ENCODE measurements around the gene SEMA3B. TPM values are rescaled to one million over a fixed set of nuclear protein-coding genes. Genes with fewer than 3 reads are reported as not detected.
A peak's percentile ranks its signal among the peaks of the same experiment; 100 is the strongest.
"Not testable (repeated sequence)": the region's sequence is repeated elsewhere in the genome, so short reads cannot be mapped to it uniquely, and the experiment has no call there.

SEMA3B gene
- total and polyA plus RNA-seq, 5 experiments from 2014 or later, result 0.09 to 1.1 (median 1.0) TPM; not detected in 2

GRCh38 chr3:50298836-50299637, 30.1 kb downstream of the SEMA3B start, which contains the start of the genes HYAL3 and NAA80:
TSS of gene HYAL3 (minus strand) at chr3:50299405. CDS start at chr3:50295602, 3,803 bp downstream.
TSS of gene NAA80 (minus strand) at chr3:50299405. CDS start at chr3:50297463, 1,942 bp downstream.
- Mint-ChIP-seq H3K4me3 (peak within 1 kb of the TSS; percentile 95 to 99 (median 97)), H3K27me3 (no peaks in the 10 kb centered on the region), H3K27ac (peak within 1 kb of the TSS; percentile 95 to 100 (median 99)), H3K36me3 (peaks cover 0 to 6% (median 0%) of the 10 kb centered on the region in 3 donors), H3K9me3 (no peaks in the 10 kb centered on the region), H3K4me1 (peaks cover 19 to 41% (median 34%) of the 10 kb centered on the region in 4 donors)
- DNase-seq, result peak; percentile 95 to 100 (median 99)
- peak; percentile 85 to 86 for ATAC-seq
- POLR2A ChIA-PET, result interaction anchor here (0.5 to 3.1 kb wide), 28 partner anchors 8 to 359 kb away, joined by 3 to 44 read pairs (median 5); partner anchors contain the start of genes CYB561D2, GNAI2, HEMK1 and NPRL2

DNA sequence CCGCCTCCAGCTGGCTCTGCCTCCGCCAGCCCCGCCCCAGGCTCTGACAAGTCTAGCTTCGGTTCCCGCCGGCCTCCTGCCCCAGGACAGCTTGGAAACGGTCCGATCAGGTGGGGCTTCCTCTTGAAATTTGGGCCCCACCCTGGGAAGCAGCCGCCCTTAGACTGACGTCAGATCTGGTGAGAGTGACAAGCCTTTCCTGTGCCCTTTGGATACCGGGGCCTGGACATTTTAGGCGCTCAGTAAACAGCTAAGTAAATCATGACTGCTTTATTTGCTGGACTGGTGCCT, 30.6 kb downstream of the SEMA3B start:
- peak overlapping the region; percentile 95 to 100 (median 99) for H3K27ac Mint-ChIP-seq
- no peaks in the 10 kb centered on the region for H3K9me3 Mint-ChIP-seq
- H3K4me3 Mint-ChIP-seq, result peak overlapping the region; percentile 95 to 99 (median 97)
- ATAC-seq (no peak), DNase-seq (no peak)
- H3K4me1 Mint-ChIP-seq, result peaks cover 19 to 41% (median 34%) of the 10 kb centered on the region in 4 donors
- H3K36me3 Mint-ChIP-seq, result peaks cover 0 to 6% (median 0%) of the 10 kb centered on the region in 3 donors
- POLR2A ChIA-PET, result interaction anchor here (0.6 to 3.1 kb wide), 23 partner anchors 9 to 359 kb away, joined by 3 to 44 read pairs (median 8); partner anchors contain the start of genes CYB561D2, HEMK1, NPRL2 and RASSF1
- no peaks in the 10 kb centered on the region for H3K27me3 Mint-ChIP-seq

GRCh38 chr3:50299929-50300680, 31.2 kb downstream of the SEMA3B start:
- Mint-ChIP-seq H3K27me3 (no peaks in the 10 kb centered on the region), H3K9me3 (no peaks in the 10 kb centered on the region), H3K4me1 (peaks cover 19 to 45% (median 35%) of the 10 kb centered on the region in 4 donors), H3K27ac (peak overlapping the region; percentile 95 to 100 (median 99)), H3K36me3 (peaks cover 0 to 6% (median 0%) of the 10 kb centered on the region in 3 donors), H3K4me3 (peak overlapping the region; percentile 95 to 99 (median 97))
- DNase-seq, result no peak
- no peak for ATAC-seq
- POLR2A ChIA-PET, result interaction anchor here (0.6 to 3.1 kb wide), 21 partner anchors 9 to 360 kb away, joined by 3 to 44 read pairs (median 8); partner anchors contain the start of genes CYB561D2, NPRL2, RASSF1 and RBM6

DNA sequence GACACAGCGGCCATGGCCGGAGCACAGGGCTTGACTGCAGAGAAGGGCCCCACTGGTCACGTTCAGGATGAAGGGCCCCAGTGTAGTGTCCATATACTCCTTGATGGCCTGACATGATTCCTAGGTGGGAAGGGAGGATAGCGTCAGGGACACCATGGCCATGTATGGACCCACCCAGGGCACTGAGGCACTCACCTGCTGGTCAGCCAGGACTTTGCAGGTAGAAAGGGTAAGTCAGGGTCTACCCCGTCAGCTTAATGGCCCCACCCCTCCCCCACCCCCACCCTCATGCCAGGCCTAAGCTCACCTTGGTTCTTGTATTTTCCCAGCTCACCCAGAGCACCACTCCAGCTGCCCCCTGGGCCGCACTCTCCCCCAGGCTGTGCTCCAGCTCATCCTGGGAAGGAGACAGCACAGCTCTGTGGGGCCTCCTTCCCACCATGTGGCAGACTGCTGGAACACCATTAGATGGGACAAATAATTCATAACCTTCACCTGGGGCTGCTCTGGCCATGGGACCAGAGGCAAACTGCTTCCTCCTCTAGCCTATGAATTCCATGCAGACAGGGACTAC, 31.8 kb downstream of the SEMA3B start:
- POLR2A ChIA-PET, result interaction anchor here (0.6 to 3.1 kb wide), 6 partner anchors 15 to 50 kb away, joined by 3 to 44 read pairs (median 6); partner anchors contain the start of genes CYB561D2 and NPRL2
- Mint-ChIP-seq H3K36me3 (peaks cover 0 to 6% (median 0%) of the 10 kb centered on the region in 3 donors), H3K4me3 (peak overlapping the region in 9 of 10 donors; percentile 58 to 99 (median 96)), H3K4me1 (peaks cover 18 to 45% (median 35%) of the 10 kb centered on the region in 4 donors), H3K9me3 (no peaks in the 10 kb centered on the region), H3K27ac (peak overlapping the region in 9 of 10 donors; percentile 95 to 100 (median 99)), H3K27me3 (no peaks in the 10 kb centered on the region)
- DNase-seq, result no peak
- no peak for ATAC-seq

GRCh38 chr3:50302095-50303012, 33.4 kb downstream of the SEMA3B start:
- no peak for ATAC-seq
- DNase-seq, result no peak
- H3K4me3 Mint-ChIP-seq, result peak overlapping the region in 2 of 10 donors; percentile 10 to 28
- peaks cover 15 to 41% (median 35%) of the 10 kb centered on the region in 4 donors for H3K4me1 Mint-ChIP-seq
- POLR2A ChIA-PET, result interaction anchor here (1.5 to 2.3 kb wide), 3 partner anchors 10 to 48 kb away, joined by 3 to 7 read pairs (median 6); partner anchors contain the start of genes CYB561D2, IFRD2 and NPRL2
- no peaks in the 10 kb centered on the region for H3K9me3 Mint-ChIP-seq
- H3K36me3 Mint-ChIP-seq, result peaks cover 0 to 2% (median 0%) of the 10 kb centered on the region in 3 donors
- peak overlapping the region in 9 of 10 donors; percentile 27 to 80 (median 43) for H3K27ac Mint-ChIP-seq
- no peaks in the 10 kb centered on the region for H3K27me3 Mint-ChIP-seq

- DNase-seq, result no peak
- H3K27ac Mint-ChIP-seq, result peak within 1 kb of the TSS in 4 of 10 donors; percentile 27 to 56 (median 38)
- no peaks in the 10 kb centered on the region for H3K27me3 Mint-ChIP-seq
- POLR2A ChIA-PET, result interaction anchor here (1.5 kb wide), 1 partner anchor 11 kb away, joined by 3 read pairs; the partner anchor contains the start of gene IFRD2
- H3K9me3 Mint-ChIP-seq, result no peaks in the 10 kb centered on the region
- H3K36me3 Mint-ChIP-seq, result peaks cover 0 to 2% (median 0%) of the 10 kb centered on the region in 3 donors
- no peak for ATAC-seq
- no peak within 1 kb of the TSS for H3K4me3 Mint-ChIP-seq
- H3K4me1 Mint-ChIP-seq, result peaks cover 12 to 32% (median 28%) of the 10 kb centered on the region in 4 donors
Measured at GRCh38 chr3:50303013-50303815, 34.3 kb downstream of the SEMA3B start, which contains the start of gene HYAL1. TSS of gene HYAL1 (minus strand) at chr3:50303574. CDS start at chr3:50302956, 618 bp downstream.

GRCh38 chr3:50304601-50305000, 35.7 kb downstream of the SEMA3B start:
- peak overlapping the region in 4 of 10 donors; percentile 0 to 43 (median 24) for H3K27ac Mint-ChIP-seq
- H3K4me1 Mint-ChIP-seq, result peaks cover 7 to 25% (median 16%) of the 10 kb centered on the region in 4 donors
- ATAC-seq (no peak), DNase-seq (no peak)
- H3K27me3 Mint-ChIP-seq, result no peaks in the 10 kb centered on the region
- no peak overlapping the region for H3K4me3 Mint-ChIP-seq
- H3K9me3 Mint-ChIP-seq, result no peaks in the 10 kb centered on the region
- POLR2A ChIA-PET, result no interaction called here
- H3K36me3 Mint-ChIP-seq, result peaks cover 0 to 2% (median 0%) of the 10 kb centered on the region in 3 donors

- H3K4me3 Mint-ChIP-seq, POLR2A ChIA-PET, H3K9me3 Mint-ChIP-seq, H3K27ac Mint-ChIP-seq, H3K36me3 Mint-ChIP-seq, DNase-seq, ATAC-seq, H3K27me3 Mint-ChIP-seq: not testable (repeated sequence)
- H3K4me1 Mint-ChIP-seq, result peaks cover 9 to 19% (median 15%) of the 10 kb centered on the region in 4 donors
Measured at GRCh38 chr3:50312041-50312440, 43.1 kb downstream of the SEMA3B start.

DNA sequence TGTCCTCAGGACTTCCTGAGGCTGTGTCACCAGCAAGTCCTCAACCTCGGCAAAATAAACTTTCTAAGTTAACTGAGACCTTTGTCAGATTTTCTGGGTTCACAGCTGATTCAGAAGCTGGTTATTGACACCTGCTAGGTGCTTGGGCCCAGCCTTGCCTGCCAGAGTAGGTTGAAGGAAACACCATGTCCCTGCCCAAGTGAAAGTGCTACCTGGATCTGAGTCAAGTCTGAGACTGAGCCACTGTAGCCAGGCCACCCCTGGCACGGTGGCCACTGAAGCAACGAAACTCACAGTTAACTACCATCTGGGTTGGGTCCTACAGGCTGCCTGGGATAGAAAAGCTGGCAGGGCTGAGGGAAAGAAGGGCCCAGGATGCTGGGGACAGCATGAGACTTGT, 45.4 kb downstream of the SEMA3B start:
- H3K27me3 Mint-ChIP-seq, result no peaks in the 10 kb centered on the region
- H3K4me1 Mint-ChIP-seq, result peaks cover 13 to 31% (median 27%) of the 10 kb centered on the region in 4 donors
- DNase-seq (no peak), ATAC-seq (no peak)
- POLR2A ChIA-PET, result interaction anchor here (1.5 to 4.7 kb wide), 2 partner anchors 15 to 22 kb away, joined by 4 to 27 read pairs; partner anchors contain the start of genes HYAL3 and NAA80
- no peak overlapping the region for H3K4me3 Mint-ChIP-seq
- no peaks in the 10 kb centered on the region for H3K36me3 Mint-ChIP-seq
- H3K9me3 Mint-ChIP-seq, result no peaks in the 10 kb centered on the region
- peak overlapping the region in 6 of 10 donors; percentile 5 to 65 (median 45) for H3K27ac Mint-ChIP-seq

- Mint-ChIP-seq H3K27ac (peak overlapping the region in 2 of 10 donors; percentile 49 to 63), H3K4me1 (peaks cover 16 to 36% (median 30%) of the 10 kb centered on the region in 4 donors), H3K36me3 (no peaks in the 10 kb centered on the region), H3K9me3 (no peaks in the 10 kb centered on the region), H3K4me3 (no peak overlapping the region), H3K27me3 (no peaks in the 10 kb centered on the region)
- ATAC-seq (no peak), DNase-seq (no peak)
- POLR2A ChIA-PET, result interaction anchor here (1.5 to 4.7 kb wide), 2 partner anchors 15 to 22 kb away, joined by 4 to 27 read pairs; partner anchors contain the start of genes HYAL3 and NAA80
Measured at GRCh38 chr3:50314816-50315215, 45.9 kb downstream of the SEMA3B start.
